Activated CD8-positive, alpha-beta memory T cell treated with anti-CD3 and anti-CD28 coated beads for 24 hours (primary cell): Measurements from ENCODE around the gene TCTA.

Source experiments
- DNase-seq: peaks from one replicate; pipeline ENCODE4 v3.0.0-alpha.2; 2020

The TCTA gene

DNA sequence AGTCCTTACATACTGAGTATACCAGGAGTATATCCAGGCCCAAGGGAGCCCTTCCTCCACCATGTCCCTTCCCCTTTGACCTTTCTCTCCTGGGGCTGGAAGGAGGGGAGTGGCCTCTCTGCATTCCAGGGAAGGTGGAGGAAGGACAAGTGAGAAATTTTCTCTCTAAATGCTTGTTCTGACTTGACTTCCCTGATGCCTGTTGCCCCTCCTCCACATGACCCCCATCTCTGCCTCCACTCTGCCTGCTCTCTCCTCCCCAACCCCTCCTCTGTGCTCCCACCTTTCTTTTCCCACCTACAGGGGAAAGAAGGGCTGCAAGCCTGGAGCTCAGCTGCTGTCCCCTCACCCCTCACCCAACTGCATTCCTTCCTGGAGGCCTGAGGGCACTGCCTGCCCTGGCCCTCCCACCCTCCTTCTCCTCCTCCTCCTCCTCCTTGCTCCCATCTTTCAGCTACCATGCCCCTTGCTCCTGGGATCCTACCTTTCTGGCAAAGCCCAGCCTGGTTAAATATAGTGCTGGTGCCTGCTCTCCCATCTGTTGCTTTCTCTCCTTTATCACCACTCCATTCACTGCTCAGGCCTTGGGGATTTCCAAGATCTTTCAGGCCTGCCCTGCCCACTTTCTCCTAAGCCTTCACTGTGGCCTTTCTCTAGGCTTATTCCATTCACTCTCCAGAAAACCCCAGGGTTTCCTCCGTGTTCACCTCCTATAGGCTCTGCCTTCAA lies 49.4 kb downstream of the TCTA start:
- DNase-seq = no peak

DNA sequence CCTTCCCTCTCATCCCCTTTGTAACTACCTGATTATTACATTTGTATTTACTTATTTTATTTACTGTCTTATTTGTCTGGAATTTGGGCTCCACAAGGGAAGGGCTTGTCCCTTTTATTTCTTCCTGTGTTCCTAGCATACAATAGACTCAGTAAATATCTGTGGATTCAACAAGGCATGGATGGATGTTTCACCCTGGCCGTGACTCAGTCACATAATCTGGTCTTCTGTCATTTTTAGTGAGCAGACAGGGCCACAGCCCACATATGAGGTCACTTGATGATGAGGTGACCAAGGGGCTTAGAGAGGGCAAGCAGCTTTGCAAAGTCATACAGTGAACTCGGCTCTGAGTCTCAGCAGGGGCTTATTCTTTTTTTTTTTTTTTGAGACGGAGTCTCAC lies 50.0 kb downstream of the TCTA start:
- DNase-seq = no peak

DNA sequence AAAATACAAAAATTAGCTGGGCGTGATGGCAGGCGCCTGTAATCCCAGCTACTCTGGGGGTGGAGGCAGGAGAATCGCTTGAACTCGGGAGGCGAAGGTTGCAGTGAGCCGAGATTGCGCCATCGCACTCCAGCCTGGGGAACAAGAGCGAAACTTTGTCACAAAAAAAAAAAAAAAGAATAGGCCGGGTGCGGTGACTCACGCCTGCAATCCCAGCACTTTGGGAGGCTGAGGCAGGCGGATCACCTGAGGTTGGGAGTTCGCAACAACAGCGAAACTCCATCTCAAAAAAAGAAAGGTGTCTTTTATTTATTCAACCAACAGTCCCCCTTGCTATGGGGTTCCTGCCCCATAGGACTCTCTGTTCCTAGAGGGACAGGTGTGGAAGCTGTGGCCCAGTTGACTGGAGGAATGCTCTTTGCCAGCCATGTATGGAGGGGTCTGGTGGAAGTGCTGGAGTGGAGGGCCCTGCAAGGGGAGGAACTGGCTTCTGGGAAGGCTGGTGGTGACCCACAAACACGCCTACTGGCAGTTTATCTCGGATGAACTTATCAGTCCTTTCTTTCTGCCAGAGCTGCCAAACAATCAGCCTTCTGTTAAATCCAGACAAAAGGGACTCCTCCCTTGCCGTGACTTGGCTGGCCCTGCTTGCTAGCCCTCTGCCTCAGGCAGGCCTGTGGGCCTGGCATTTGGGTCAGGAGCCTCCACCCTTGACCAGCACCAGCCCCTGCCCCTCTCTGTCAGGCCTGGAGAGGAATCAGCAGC lies 53.2 kb downstream of the TCTA start:
- DNase-seq = no peak
